Osteocyte (in vitro differentiated cells): ENCODE results near the gene MEF2D. TPM values are rescaled to one million over a fixed set of nuclear protein-coding genes. Genes with fewer than 3 reads are reported as not detected.

Experiments
- DNase-seq: peaks from one replicate; pipeline ENCODE4 v3.0.0; 2021; ENCODE audit warnings: mixed read lengths; ENCODE audit not compliant: unreplicated experiment; ENCODE audit errors: extremely low spot score
- H3K27ac Mint-ChIP-seq: one replicate; pipeline ENCODE4 v1.8.0; 2021; ENCODE audit warnings: mild to moderate bottlenecking, mixed read lengths; ENCODE audit not compliant: unreplicated experiment
- H3K27me3 Mint-ChIP-seq: one replicate; pipeline ENCODE4 v1.8.0; 2021; ENCODE audit warnings: mixed read lengths; ENCODE audit not compliant: unreplicated experiment
- H3K36me3 Mint-ChIP-seq: one replicate; pipeline ENCODE4 v1.8.0; 2021; ENCODE audit warnings: mixed read lengths; ENCODE audit not compliant: unreplicated experiment
- H3K4me1 Mint-ChIP-seq: one replicate; pipeline ENCODE4 v1.8.0; 2021; ENCODE audit warnings: mixed read lengths; ENCODE audit not compliant: unreplicated experiment
- H3K4me3 Mint-ChIP-seq: one replicate; pipeline ENCODE4 v1.8.0; 2021; ENCODE audit warnings: mild to moderate bottlenecking, moderate library complexity, mixed read lengths; ENCODE audit not compliant: unreplicated experiment
- H3K9me3 Mint-ChIP-seq: one replicate; pipeline ENCODE4 v1.8.0; 2021; ENCODE audit warnings: mixed read lengths; ENCODE audit not compliant: unreplicated experiment
- total RNA-seq: library from RNA; stranded (reverse); gene quantifications from 2 replicates; pipeline ENCODE4 v1.2.1, GENCODE V29; 2021
- TF ChIP-seq, protein P1 (sequence below): fragments of 200-600 bp; sonication (generic); IDR thresholded peaks from 2 replicates; pipeline ENCODE4 v1.5.0; 2021; ENCODE audit warnings: antibody characterized with exemption, mild to moderate bottlenecking, moderate library complexity

Gene MEF2D
- total RNA-seq, 1 donor from 2014 or later: 45.8 TPM

DNA sequence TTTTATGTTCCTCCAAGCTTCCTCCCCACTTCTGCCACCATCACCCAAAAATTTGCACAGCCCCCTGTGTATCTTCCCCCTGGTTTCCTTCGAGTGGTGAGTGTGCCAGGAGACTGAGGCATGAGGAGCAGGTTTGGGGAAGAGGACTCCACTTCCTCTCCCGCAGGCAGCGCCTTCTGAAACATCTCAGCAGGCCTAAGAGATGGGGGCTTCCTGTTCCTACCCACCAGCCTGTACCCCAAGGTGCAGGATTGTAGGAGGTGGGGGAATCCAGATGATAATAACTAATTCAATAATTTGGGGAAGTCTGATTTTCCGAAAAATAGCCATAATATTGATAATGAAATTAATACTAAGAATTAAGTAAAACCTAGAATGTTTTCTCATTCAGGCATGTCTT is 69.2 kb downstream of the MEF2D start:
- Mint-ChIP-seq H3K27me3 (peaks cover 90% of the 10 kb centered on the region), H3K4me3 (no peak overlapping the region), H3K27ac (no peak overlapping the region), H3K36me3 (no peaks in the 10 kb centered on the region), H3K9me3 (no peaks in the 10 kb centered on the region), H3K4me1 (peaks cover 7% of the 10 kb centered on the region)
- no peak for DNase-seq
- TF ChIP-seq, protein P1, sequence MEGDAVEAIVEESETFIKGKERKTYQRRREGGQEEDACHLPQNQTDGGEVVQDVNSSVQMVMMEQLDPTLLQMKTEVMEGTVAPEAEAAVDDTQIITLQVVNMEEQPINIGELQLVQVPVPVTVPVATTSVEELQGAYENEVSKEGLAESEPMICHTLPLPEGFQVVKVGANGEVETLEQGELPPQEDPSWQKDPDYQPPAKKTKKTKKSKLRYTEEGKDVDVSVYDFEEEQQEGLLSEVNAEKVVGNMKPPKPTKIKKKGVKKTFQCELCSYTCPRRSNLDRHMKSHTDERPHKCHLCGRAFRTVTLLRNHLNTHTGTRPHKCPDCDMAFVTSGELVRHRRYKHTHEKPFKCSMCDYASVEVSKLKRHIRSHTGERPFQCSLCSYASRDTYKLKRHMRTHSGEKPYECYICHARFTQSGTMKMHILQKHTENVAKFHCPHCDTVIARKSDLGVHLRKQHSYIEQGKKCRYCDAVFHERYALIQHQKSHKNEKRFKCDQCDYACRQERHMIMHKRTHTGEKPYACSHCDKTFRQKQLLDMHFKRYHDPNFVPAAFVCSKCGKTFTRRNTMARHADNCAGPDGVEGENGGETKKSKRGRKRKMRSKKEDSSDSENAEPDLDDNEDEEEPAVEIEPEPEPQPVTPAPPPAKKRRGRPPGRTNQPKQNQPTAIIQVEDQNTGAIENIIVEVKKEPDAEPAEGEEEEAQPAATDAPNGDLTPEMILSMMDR: no peak

DNA sequence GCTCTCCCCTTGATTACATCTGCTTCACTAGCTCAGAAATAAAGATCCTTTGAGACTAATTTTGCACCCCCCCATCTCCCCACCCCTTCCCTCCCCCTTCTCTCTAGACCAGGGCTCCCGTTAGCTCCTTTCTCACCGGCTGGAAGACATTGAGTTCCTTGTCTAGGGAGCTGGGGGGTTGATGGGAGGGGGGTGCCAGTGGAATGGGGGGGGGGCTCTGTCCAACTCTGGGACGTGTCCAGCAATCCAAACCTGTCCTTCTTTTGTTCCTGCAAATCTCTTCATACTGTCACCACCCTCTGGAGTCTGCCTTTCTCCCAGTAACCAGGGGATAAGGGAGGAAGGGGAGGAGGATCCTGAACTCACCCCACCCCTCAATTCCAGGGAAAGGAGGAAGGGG is 69.7 kb downstream of the MEF2D start:
- Mint-ChIP-seq H3K27me3 (peaks cover 94% of the 10 kb centered on the region), H3K9me3 (no peaks in the 10 kb centered on the region), H3K4me3 (no peak overlapping the region), H3K4me1 (peaks cover 4% of the 10 kb centered on the region), H3K36me3 (no peaks in the 10 kb centered on the region), H3K27ac (no peak overlapping the region)
- DNase-seq: no peak
- TF ChIP-seq, protein P1: no peak

GRCh38 chr1:156430303-156430702 is 70.3 kb downstream of the MEF2D start:
- TF ChIP-seq, protein P1: no peak

DNA sequence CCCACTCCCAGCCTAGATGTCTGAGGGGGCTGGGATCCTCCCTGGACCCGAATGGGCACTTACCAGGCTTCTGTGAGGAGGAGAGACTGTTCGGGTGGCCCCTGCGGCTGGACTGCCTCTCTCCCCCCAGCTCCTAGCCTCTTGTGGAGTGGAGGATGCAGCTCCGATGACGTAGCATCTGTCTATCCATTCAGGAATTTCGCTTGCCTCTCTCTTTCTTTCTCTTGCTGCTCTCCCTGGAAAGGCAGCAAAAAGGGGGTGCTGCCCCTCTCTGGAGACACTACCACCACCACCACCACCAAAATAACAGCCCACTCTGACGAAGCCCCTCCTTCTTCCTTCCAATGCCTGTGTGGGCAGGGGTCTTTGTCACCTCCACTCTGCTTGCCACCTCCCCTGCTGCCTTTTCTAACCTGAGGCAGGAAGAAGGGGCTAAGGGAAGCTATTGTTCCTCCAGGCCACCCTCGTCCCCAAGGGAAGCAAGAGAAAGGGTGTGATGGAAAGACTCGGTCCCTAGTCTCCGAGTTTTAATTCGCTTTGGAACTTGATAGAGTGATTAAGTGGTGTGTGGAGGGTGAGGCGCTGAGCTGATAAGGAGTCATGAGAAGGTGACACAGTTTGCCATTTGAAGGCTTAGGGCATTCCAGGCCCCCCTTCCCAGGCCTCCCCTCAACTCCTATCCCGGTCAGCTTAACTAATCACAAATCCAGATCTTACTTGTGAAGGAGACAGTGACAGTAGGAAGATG is 71.1 kb downstream of the MEF2D start:
- Mint-ChIP-seq H3K27me3 (peaks cover 96% of the 10 kb centered on the region), H3K4me1 (no peaks in the 10 kb centered on the region), H3K27ac (no peak overlapping the region), H3K9me3 (no peaks in the 10 kb centered on the region), H3K36me3 (no peaks in the 10 kb centered on the region), H3K4me3 (no peak overlapping the region)
- DNase-seq: no peak
- TF ChIP-seq, protein P1: no peak

More at GRCh38 chr1:156430303-156430702, 70.3 kb downstream of the MEF2D start:
- no peak for DNase-seq
- H3K9me3 Mint-ChIP-seq: no peaks in the 10 kb centered on the region
- no peak overlapping the region for H3K27ac Mint-ChIP-seq
- peaks cover 2% of the 10 kb centered on the region for H3K4me1 Mint-ChIP-seq
- peaks cover 96% of the 10 kb centered on the region for H3K27me3 Mint-ChIP-seq
- no peaks in the 10 kb centered on the region for H3K36me3 Mint-ChIP-seq
- no peak overlapping the region for H3K4me3 Mint-ChIP-seq

DNA sequence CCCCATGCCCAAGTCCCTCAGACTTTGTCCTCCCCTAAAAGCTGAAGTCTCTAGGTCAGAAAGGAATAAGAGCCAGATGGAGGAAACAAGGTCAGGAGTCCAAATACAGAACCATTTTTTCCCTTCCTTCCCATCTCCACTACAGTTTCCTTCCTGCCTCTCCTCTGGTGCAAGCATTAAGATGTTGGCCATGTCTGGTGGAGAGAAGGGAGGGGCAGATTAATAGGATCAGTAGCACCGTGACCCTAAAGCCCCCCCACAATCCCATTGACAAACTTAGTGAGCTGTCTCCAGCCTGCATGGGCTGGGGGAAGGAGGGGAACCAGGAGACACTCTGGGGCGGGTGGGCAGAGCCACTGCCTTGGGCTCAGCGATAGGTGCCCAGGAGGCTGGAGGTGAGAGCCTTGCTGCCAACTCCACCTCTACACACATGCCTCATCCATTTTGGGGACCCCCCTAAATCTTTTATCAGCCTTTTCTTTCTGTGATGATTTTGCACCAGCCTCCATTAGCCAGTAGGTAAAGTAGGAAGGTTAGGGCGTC is 71.8 kb downstream of the MEF2D start:
- H3K4me3 Mint-ChIP-seq: no peak overlapping the region
- no peaks in the 10 kb centered on the region for H3K36me3 Mint-ChIP-seq
- no peaks in the 10 kb centered on the region for H3K4me1 Mint-ChIP-seq
- DNase-seq: no peak
- no peak overlapping the region for H3K27ac Mint-ChIP-seq
- peaks cover 96% of the 10 kb centered on the region for H3K27me3 Mint-ChIP-seq
- TF ChIP-seq, protein P1: no peak
- H3K9me3 Mint-ChIP-seq: no peaks in the 10 kb centered on the region
